ENCODE data around the gene PCNX3. TPM values are rescaled to one million over a fixed set of nuclear protein-coding genes. Genes with fewer than 3 reads are reported as not detected.

Gene PCNX3
- polyA plus RNA-seq, 1 donor from 2014 or later: 7.8 TPM

GRCh38 chr11:65655570-65656332 lies 40.2 kb downstream of the PCNX3 start:
- no peak overlapping the region for H3K4me2 ChIP-seq (ENCODE audit: low read length)
- TF ChIP-seq POLR2AphosphoS5 (IDR thresholded peaks at IDR 0.05): no peak
- no peak overlapping the region for H3K4me3 ChIP-seq (ENCODE audit: low read length)
- no peak overlapping the region for H3K27ac ChIP-seq (ENCODE audit: low read length)
- H3K9me2 ChIP-seq (ENCODE audit: insufficient read depth, low read length): no peaks in the 10 kb centered on the region
- no peak overlapping the region for H2AFZ ChIP-seq (ENCODE audit: low read depth, low read length)
- peaks cover 8% of the 10 kb centered on the region for H3F3A ChIP-seq (ENCODE audit: insufficient read depth, low read length, poor library complexity, severe bottlenecking)
- H3K9me3 ChIP-seq (ENCODE audit: low read length): no peaks in the 10 kb centered on the region
- H4K20me1 ChIP-seq (ENCODE audit: insufficient read depth): no peaks in the 10 kb centered on the region
- H3K36me3 ChIP-seq (ENCODE audit: insufficient read depth, low read length): peaks cover 4% of the 10 kb centered on the region
- H3K79me2 ChIP-seq (replicated peaks; ENCODE audit: insufficient read depth, low read length): no peaks in the 10 kb centered on the region
- no peaks in the 10 kb centered on the region for H3K27me3 ChIP-seq (ENCODE audit: insufficient read depth, low read depth, low read length)
- H3K9ac ChIP-seq (ENCODE audit: low read length): no peak overlapping the region

- TF ChIP-seq, protein P1, sequence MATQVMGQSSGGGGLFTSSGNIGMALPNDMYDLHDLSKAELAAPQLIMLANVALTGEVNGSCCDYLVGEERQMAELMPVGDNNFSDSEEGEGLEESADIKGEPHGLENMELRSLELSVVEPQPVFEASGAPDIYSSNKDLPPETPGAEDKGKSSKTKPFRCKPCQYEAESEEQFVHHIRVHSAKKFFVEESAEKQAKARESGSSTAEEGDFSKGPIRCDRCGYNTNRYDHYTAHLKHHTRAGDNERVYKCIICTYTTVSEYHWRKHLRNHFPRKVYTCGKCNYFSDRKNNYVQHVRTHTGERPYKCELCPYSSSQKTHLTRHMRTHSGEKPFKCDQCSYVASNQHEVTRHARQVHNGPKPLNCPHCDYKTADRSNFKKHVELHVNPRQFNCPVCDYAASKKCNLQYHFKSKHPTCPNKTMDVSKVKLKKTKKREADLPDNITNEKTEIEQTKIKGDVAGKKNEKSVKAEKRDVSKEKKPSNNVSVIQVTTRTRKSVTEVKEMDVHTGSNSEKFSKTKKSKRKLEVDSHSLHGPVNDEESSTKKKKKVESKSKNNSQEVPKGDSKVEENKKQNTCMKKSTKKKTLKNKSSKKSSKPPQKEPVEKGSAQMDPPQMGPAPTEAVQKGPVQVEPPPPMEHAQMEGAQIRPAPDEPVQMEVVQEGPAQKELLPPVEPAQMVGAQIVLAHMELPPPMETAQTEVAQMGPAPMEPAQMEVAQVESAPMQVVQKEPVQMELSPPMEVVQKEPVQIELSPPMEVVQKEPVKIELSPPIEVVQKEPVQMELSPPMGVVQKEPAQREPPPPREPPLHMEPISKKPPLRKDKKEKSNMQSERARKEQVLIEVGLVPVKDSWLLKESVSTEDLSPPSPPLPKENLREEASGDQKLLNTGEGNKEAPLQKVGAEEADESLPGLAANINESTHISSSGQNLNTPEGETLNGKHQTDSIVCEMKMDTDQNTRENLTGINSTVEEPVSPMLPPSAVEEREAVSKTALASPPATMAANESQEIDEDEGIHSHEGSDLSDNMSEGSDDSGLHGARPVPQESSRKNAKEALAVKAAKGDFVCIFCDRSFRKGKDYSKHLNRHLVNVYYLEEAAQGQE (IDR thresholded peaks at IDR 0.05; ENCODE audit: borderline replicate concordance): no peak
- TF ChIP-seq POLR2AphosphoS5 (IDR thresholded peaks at IDR 0.05): no peak
- no peak for TF ChIP-seq EP300 (conservative IDR thresholded peaks at IDR 0.05; ENCODE audit: poor library complexity, severe bottlenecking)
- no peak for TF ChIP-seq SMC3 (conservative IDR thresholded peaks at IDR 0.05; ENCODE audit: poor library complexity)
- no peak for TF ChIP-seq MXI1 (conservative IDR thresholded peaks at IDR 0.05; ENCODE audit: poor library complexity, severe bottlenecking)
- TF ChIP-seq, protein P2, sequence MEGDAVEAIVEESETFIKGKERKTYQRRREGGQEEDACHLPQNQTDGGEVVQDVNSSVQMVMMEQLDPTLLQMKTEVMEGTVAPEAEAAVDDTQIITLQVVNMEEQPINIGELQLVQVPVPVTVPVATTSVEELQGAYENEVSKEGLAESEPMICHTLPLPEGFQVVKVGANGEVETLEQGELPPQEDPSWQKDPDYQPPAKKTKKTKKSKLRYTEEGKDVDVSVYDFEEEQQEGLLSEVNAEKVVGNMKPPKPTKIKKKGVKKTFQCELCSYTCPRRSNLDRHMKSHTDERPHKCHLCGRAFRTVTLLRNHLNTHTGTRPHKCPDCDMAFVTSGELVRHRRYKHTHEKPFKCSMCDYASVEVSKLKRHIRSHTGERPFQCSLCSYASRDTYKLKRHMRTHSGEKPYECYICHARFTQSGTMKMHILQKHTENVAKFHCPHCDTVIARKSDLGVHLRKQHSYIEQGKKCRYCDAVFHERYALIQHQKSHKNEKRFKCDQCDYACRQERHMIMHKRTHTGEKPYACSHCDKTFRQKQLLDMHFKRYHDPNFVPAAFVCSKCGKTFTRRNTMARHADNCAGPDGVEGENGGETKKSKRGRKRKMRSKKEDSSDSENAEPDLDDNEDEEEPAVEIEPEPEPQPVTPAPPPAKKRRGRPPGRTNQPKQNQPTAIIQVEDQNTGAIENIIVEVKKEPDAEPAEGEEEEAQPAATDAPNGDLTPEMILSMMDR (IDR thresholded peaks at IDR 0.05; ENCODE audit: poor library complexity, severe bottlenecking): no peak
- TF ChIP-seq RAD21 (conservative IDR thresholded peaks at IDR 0.05): no peak
- no peak for TF ChIP-seq EZH2 (IDR thresholded peaks at IDR 0.05; ENCODE audit: borderline replicate concordance, insufficient read depth, low read length, poor library complexity, severe bottlenecking)
- no peak for TF ChIP-seq TAF1 (IDR thresholded peaks at IDR 0.05; ENCODE audit: low read depth)
- Histone ChIP-seq H3K27ac (ENCODE audit: low read length) (no peak overlapping the region), H3K9ac (ENCODE audit: low read length) (no peak overlapping the region), H4K20me1 (ENCODE audit: insufficient read depth) (no peaks in the 10 kb centered on the region), H3K4me3 (ENCODE audit: low read length) (no peak overlapping the region), H3K9me2 (ENCODE audit: insufficient read depth, low read length) (no peaks in the 10 kb centered on the region), H3K27me3 (ENCODE audit: insufficient read depth, low read depth, low read length) (no peaks in the 10 kb centered on the region), H3K36me3 (ENCODE audit: insufficient read depth, low read length) (peaks cover 4% of the 10 kb centered on the region), H2AFZ (ENCODE audit: low read depth, low read length) (no peak overlapping the region), H3K9me3 (ENCODE audit: low read length) (no peaks in the 10 kb centered on the region), H3F3A (ENCODE audit: insufficient read depth, low read length, poor library complexity, severe bottlenecking) (peaks cover 8% of the 10 kb centered on the region), H3K4me2 (ENCODE audit: low read length) (no peak overlapping the region), H3K79me2 (replicated peaks; ENCODE audit: insufficient read depth, low read length) (peaks cover 9% of the 10 kb centered on the region)
Measured at GRCh38 chr11:65657426-65657825, 41.9 kb downstream of the PCNX3 start.
